ENCODE data around the gene VCL.

VCL gene

GRCh38 chr10:74077416-74077815, 79.5 kb downstream of the VCL start:
- Mint-ChIP-seq H3K36me3 (ENCODE audit: low read depth) (peaks cover 27% of the 10 kb centered on the region), H3K4me3 (no peak overlapping the region), H3K27me3 (no peaks in the 10 kb centered on the region), H3K9me3 (no peaks in the 10 kb centered on the region), H3K27ac (peak overlapping the region; percentile 56), H3K4me1 (peaks cover 61% of the 10 kb centered on the region)
- no peak for DNase-seq
- no peak for ATAC-seq

- no peaks in the 10 kb centered on the region for H3K27me3 Mint-ChIP-seq
- peaks cover 58% of the 10 kb centered on the region for H3K4me1 Mint-ChIP-seq
- ATAC-seq, result peak; percentile 97
- H3K27ac Mint-ChIP-seq, result peak overlapping the region; percentile 87
- no peaks in the 10 kb centered on the region for H3K9me3 Mint-ChIP-seq
- peak; percentile 65 for DNase-seq
- peaks cover 25% of the 10 kb centered on the region for H3K36me3 Mint-ChIP-seq (ENCODE audit: low read depth)
- H3K4me3 Mint-ChIP-seq, result peak overlapping the region; percentile 47
These were observed 80.1 kb downstream of the VCL start for GRCh38 chr10:74078037-74078436.

GRCh38 chr10:74079028-74079935, 81.4 kb downstream of the VCL start:
- H3K36me3 Mint-ChIP-seq (ENCODE audit: low read depth), result peaks cover 22% of the 10 kb centered on the region
- peak overlapping the region; percentile 87 for H3K27ac Mint-ChIP-seq
- H3K4me1 Mint-ChIP-seq, result peaks cover 49% of the 10 kb centered on the region
- ATAC-seq (no peak), DNase-seq (no peak)
- H3K27me3 Mint-ChIP-seq, result no peaks in the 10 kb centered on the region
- H3K4me3 Mint-ChIP-seq, result peak overlapping the region; percentile 47
- H3K9me3 Mint-ChIP-seq, result no peaks in the 10 kb centered on the region

DNA sequence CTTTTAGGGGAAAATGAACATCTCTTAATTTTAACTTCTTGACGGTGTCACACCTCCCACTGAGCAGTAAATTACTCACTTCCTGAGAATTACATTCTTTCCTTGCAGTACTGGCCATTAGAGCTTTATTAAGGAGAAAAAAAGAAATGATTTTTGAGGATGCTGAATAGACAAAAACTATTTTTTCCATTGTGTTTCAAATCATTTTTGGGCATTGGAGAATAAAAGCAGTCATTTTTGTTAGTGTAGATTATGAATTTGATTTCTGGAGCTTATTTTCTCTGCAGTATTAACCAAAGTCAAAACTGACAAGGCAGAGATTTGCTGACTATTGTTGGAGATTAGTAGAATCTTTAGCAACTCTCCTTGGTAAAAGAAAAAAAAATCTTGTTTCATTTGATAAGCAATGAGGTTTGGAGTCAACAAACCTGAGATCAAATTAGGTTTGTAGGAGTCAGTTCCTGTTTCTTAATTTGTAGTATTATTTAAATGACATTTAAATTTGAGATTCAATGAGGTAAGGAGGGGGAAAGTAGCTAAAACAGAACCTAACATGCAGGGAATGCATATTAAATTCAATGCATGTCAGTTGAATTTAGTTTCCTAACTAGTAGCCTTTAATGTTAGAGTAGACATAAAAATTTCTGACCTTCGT, 82.1 kb downstream of the VCL start:
- ATAC-seq, result no peak
- Mint-ChIP-seq H3K4me1 (peaks cover 53% of the 10 kb centered on the region), H3K4me3 (peak overlapping the region; percentile 41), H3K27ac (peak overlapping the region; percentile 87), H3K36me3 (ENCODE audit: low read depth) (peaks cover 18% of the 10 kb centered on the region), H3K9me3 (no peaks in the 10 kb centered on the region), H3K27me3 (no peaks in the 10 kb centered on the region)
- DNase-seq, result no peak

- Mint-ChIP-seq H3K4me1 (peaks cover 56% of the 10 kb centered on the region), H3K36me3 (ENCODE audit: low read depth) (peaks cover 15% of the 10 kb centered on the region), H3K27ac (peak overlapping the region; percentile 44), H3K9me3 (no peaks in the 10 kb centered on the region), H3K27me3 (no peaks in the 10 kb centered on the region), H3K4me3 (peak overlapping the region; percentile 0)
- DNase-seq (peak; percentile 47), ATAC-seq (no peak)
These were observed 83.4 kb downstream of the VCL start for GRCh38 chr10:74081192-74081803.

DNA sequence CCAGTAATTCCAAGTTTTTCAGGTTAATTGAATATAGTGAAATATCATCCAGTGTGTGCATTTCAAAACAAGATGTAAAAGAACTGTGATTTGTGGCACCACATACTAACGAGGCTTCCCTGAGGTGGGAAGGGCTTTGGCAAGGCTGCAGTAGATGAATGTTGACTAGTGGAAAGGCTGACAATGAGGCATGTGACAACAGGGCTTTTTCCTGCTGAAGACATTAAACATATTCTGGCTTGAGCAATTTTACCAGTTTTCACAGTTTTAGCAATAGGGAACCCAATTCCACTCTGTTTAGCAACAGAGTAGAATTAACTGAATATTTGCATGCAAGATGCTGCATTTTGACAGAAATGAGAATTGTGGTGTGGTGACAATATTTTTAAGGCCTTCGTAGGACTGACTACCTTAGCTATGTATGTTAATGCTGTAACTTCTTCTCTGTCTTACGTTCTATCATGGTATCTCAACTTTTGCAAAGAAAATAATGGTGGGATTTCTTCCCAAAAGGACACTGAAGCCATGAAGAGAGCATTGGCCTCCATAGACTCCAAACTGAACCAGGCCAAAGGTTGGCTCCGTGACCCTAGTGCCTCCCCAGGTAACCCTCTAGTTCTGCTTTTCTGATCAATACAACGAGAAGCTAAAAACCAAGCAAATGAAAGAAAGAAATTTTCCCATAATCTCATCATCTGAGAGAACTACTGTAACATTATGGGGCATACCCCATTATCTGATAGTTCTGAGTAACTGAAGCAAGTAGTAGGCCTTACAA, 84.2 kb downstream of the VCL start:
- no peak for ATAC-seq
- H3K9me3 Mint-ChIP-seq, result no peaks in the 10 kb centered on the region
- H3K27ac Mint-ChIP-seq, result no peak overlapping the region
- no peak for DNase-seq
- H3K36me3 Mint-ChIP-seq (ENCODE audit: low read depth), result peaks cover 14% of the 10 kb centered on the region
- no peaks in the 10 kb centered on the region for H3K27me3 Mint-ChIP-seq
- H3K4me1 Mint-ChIP-seq, result peaks cover 52% of the 10 kb centered on the region
- no peak overlapping the region for H3K4me3 Mint-ChIP-seq

- H3K27me3 Mint-ChIP-seq, result no peaks in the 10 kb centered on the region
- H3K27ac Mint-ChIP-seq, result no peak overlapping the region
- no peaks in the 10 kb centered on the region for H3K9me3 Mint-ChIP-seq
- H3K4me3 Mint-ChIP-seq, result no peak overlapping the region
- ATAC-seq (no peak), DNase-seq (no peak)
- H3K36me3 Mint-ChIP-seq (ENCODE audit: low read depth), result peaks cover 11% of the 10 kb centered on the region
- H3K4me1 Mint-ChIP-seq, result peaks cover 42% of the 10 kb centered on the region
These were observed 85.4 kb downstream of the VCL start for GRCh38 chr10:74083304-74083703.

GRCh38 chr10:74084955-74085354, 87.0 kb downstream of the VCL start:
- ATAC-seq (peak; percentile 71), DNase-seq (peak; percentile 6)
- Mint-ChIP-seq H3K36me3 (ENCODE audit: low read depth) (peaks cover 11% of the 10 kb centered on the region), H3K4me1 (peaks cover 25% of the 10 kb centered on the region), H3K27me3 (no peaks in the 10 kb centered on the region), H3K9me3 (no peaks in the 10 kb centered on the region), H3K4me3 (no peak overlapping the region), H3K27ac (peak overlapping the region; percentile 65)

GRCh38 chr10:74086317-74086716, 88.4 kb downstream of the VCL start:
- Mint-ChIP-seq H3K9me3 (no peaks in the 10 kb centered on the region), H3K27ac (no peak overlapping the region), H3K4me3 (no peak overlapping the region), H3K36me3 (ENCODE audit: low read depth) (peaks cover 15% of the 10 kb centered on the region), H3K4me1 (peaks cover 12% of the 10 kb centered on the region), H3K27me3 (no peaks in the 10 kb centered on the region)
- DNase-seq (no peak), ATAC-seq (no peak)

DNA sequence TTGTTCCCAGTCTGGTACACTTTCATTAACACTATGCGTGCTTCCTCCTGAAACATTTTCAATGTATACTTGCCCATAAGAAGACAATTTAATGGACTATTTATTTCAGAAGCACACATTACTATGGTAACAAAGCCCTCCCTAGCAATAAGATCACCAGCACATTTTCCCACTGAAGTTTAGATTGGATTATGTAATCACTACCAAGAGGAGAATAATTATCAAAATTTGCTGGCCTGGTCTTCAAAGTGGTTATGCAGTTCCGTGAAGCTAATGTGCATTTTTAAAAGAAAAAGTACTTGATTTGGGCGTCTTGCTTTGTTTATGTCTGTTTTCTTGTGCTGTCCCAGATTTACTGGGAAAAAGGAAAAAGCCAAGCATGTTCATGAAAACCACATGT, 90.8 kb downstream of the VCL start:
- Mint-ChIP-seq H3K36me3 (ENCODE audit: low read depth) (peaks cover 10% of the 10 kb centered on the region), H3K27me3 (no peaks in the 10 kb centered on the region), H3K9me3 (no peaks in the 10 kb centered on the region), H3K4me3 (no peak overlapping the region), H3K27ac (no peak overlapping the region), H3K4me1 (peaks cover 11% of the 10 kb centered on the region)
- ATAC-seq, result no peak
- DNase-seq, result no peak

GRCh38 chr10:74092372-74092771, 94.5 kb downstream of the VCL start:
- ATAC-seq, result peak; percentile 52
- Mint-ChIP-seq H3K36me3 (ENCODE audit: low read depth) (peaks cover 20% of the 10 kb centered on the region), H3K9me3 (no peaks in the 10 kb centered on the region), H3K4me3 (no peak overlapping the region), H3K27ac (peak overlapping the region; percentile 39), H3K4me1 (no peaks in the 10 kb centered on the region), H3K27me3 (no peaks in the 10 kb centered on the region)
- no peak for DNase-seq

- Mint-ChIP-seq H3K9me3 (no peaks in the 10 kb centered on the region), H3K27me3 (no peaks in the 10 kb centered on the region), H3K4me3 (no peak overlapping the region), H3K4me1 (no peaks in the 10 kb centered on the region), H3K27ac (no peak overlapping the region), H3K36me3 (ENCODE audit: low read depth) (peaks cover 27% of the 10 kb centered on the region)
- DNase-seq, result no peak
- no peak for ATAC-seq
These were observed 95.7 kb downstream of the VCL start for GRCh38 chr10:74093530-74094164.

GRCh38 chr10:74094231-74094630, 96.3 kb downstream of the VCL start:
- H3K27ac Mint-ChIP-seq, result no peak overlapping the region
- DNase-seq (no peak), ATAC-seq (no peak)
- H3K36me3 Mint-ChIP-seq (ENCODE audit: low read depth), result peaks cover 28% of the 10 kb centered on the region
- no peaks in the 10 kb centered on the region for H3K27me3 Mint-ChIP-seq
- H3K4me3 Mint-ChIP-seq, result no peak overlapping the region
- no peaks in the 10 kb centered on the region for H3K9me3 Mint-ChIP-seq
- no peaks in the 10 kb centered on the region for H3K4me1 Mint-ChIP-seq

DNA sequence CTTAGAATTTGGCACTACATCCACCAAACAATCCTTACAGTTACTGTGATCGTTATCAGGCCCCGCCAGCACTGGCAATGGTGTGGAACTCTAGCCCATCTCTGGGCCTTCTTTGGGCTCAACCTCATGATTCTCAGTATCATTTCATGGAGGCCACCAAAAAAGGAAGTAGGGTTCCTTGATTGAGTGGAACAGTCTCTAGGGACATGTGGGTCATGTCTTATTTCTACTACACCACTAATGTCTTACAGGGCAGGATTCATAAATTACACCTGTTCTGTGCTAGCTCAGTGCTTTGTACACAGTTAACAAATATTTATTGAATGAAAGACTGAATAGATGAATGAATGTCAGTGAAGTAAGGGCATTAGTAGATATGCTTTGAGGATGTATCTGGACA, 98.9 kb downstream of the VCL start:
- Mint-ChIP-seq H3K27me3 (no peaks in the 10 kb centered on the region), H3K4me3 (no peak overlapping the region), H3K4me1 (no peaks in the 10 kb centered on the region), H3K9me3 (no peaks in the 10 kb centered on the region), H3K36me3 (ENCODE audit: low read depth) (peaks cover 23% of the 10 kb centered on the region), H3K27ac (no peak overlapping the region)
- DNase-seq (no peak), ATAC-seq (no peak)

Measured in activated naive CD8-positive, alpha-beta T cell treated with anti-CD3 and anti-CD28 coated beads, Interleukin-2, amount 50 U/mL, for 24 hours (primary cell).